Measurements from ENCODE around the gene HEXD.

DNA sequence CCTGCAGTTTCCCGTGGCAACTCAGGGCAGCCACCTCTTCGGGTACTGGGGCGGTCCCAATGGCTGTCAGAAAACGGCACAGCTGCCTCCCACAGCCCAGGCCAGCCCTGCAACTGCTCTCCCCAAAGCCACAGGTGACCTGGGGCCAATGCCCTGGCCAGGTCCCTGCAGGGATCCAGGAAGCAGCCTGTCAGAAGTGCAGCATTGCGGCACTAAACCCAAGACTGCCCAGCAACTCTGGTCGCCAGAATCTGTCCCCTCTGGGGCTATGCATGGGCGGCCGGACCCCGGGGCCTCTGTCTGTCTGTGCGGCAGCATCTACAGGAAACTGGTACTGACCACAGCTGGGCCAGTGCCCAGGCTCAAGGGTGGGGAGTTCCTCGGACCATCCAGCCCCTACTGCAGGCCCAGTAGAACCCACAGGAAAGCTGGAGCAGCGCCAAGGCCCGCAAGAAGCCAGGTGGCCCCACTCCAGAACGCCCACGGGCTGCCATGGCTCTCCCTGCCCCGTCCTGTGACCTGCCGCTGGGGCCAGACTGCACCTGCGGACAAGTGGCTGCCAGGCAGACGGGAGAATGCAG lies 26.9 kb downstream of the HEXD start:
- no peak for TF ChIP-seq TAF1 (IDR thresholded peaks at IDR 0.05; ENCODE audit: borderline replicate concordance, insufficient read depth, low read length)
- no peak for TF ChIP-seq POLR2AphosphoS5 (IDR thresholded peaks at IDR 0.05; ENCODE audit: low read depth, low read length)
- TF ChIP-seq, protein P1, sequence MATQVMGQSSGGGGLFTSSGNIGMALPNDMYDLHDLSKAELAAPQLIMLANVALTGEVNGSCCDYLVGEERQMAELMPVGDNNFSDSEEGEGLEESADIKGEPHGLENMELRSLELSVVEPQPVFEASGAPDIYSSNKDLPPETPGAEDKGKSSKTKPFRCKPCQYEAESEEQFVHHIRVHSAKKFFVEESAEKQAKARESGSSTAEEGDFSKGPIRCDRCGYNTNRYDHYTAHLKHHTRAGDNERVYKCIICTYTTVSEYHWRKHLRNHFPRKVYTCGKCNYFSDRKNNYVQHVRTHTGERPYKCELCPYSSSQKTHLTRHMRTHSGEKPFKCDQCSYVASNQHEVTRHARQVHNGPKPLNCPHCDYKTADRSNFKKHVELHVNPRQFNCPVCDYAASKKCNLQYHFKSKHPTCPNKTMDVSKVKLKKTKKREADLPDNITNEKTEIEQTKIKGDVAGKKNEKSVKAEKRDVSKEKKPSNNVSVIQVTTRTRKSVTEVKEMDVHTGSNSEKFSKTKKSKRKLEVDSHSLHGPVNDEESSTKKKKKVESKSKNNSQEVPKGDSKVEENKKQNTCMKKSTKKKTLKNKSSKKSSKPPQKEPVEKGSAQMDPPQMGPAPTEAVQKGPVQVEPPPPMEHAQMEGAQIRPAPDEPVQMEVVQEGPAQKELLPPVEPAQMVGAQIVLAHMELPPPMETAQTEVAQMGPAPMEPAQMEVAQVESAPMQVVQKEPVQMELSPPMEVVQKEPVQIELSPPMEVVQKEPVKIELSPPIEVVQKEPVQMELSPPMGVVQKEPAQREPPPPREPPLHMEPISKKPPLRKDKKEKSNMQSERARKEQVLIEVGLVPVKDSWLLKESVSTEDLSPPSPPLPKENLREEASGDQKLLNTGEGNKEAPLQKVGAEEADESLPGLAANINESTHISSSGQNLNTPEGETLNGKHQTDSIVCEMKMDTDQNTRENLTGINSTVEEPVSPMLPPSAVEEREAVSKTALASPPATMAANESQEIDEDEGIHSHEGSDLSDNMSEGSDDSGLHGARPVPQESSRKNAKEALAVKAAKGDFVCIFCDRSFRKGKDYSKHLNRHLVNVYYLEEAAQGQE (IDR thresholded peaks at IDR 0.05; ENCODE audit: insufficient read depth in 1 of 2, low read depth in 2 of 2, low read length in 2 of 2) = no peak
